GM12801 (cell line): ENCODE measurements around the gene NOXA1.

Source experiments
- TF ChIP-seq, protein P1 (sequence below): IDR thresholded peaks from one replicate; pipeline ENCODE4 v1.5.1; 2011; ENCODE audit warnings: control low read depth; ENCODE audit not compliant: insufficient read length; ENCODE audit errors: extremely low read depth

The NOXA1 gene

DNA sequence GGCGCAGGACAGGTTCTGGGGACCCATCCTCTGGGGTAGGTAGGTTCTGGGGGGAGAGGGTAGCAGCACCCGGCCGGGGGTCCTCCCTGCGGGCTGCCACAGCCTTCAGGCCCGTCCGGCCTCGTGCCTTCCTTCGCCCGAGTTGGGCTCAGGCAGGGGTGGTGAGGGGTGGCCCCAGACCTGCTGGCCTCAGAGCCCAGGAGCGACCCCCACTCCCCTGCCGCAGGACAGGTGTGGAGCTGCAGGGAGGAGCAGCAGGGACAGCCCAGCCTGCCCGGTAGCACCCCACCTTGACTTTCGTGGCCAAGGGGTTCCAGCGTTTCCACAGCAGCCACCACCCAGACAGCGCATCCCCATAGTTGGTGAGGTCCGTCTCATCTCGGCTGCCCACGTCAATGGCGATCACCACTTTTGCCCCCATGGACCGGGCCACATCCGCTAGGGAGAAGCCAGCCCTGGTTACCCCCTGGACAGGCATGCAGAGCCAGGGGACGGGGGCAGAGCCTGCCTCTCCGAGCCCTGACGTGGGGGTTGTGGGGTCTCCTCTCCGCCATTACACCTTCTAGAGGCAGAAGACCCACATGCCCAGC, 39.3 kb downstream of the NOXA1 start:
- TF ChIP-seq, protein P1, sequence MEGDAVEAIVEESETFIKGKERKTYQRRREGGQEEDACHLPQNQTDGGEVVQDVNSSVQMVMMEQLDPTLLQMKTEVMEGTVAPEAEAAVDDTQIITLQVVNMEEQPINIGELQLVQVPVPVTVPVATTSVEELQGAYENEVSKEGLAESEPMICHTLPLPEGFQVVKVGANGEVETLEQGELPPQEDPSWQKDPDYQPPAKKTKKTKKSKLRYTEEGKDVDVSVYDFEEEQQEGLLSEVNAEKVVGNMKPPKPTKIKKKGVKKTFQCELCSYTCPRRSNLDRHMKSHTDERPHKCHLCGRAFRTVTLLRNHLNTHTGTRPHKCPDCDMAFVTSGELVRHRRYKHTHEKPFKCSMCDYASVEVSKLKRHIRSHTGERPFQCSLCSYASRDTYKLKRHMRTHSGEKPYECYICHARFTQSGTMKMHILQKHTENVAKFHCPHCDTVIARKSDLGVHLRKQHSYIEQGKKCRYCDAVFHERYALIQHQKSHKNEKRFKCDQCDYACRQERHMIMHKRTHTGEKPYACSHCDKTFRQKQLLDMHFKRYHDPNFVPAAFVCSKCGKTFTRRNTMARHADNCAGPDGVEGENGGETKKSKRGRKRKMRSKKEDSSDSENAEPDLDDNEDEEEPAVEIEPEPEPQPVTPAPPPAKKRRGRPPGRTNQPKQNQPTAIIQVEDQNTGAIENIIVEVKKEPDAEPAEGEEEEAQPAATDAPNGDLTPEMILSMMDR = no peak

DNA sequence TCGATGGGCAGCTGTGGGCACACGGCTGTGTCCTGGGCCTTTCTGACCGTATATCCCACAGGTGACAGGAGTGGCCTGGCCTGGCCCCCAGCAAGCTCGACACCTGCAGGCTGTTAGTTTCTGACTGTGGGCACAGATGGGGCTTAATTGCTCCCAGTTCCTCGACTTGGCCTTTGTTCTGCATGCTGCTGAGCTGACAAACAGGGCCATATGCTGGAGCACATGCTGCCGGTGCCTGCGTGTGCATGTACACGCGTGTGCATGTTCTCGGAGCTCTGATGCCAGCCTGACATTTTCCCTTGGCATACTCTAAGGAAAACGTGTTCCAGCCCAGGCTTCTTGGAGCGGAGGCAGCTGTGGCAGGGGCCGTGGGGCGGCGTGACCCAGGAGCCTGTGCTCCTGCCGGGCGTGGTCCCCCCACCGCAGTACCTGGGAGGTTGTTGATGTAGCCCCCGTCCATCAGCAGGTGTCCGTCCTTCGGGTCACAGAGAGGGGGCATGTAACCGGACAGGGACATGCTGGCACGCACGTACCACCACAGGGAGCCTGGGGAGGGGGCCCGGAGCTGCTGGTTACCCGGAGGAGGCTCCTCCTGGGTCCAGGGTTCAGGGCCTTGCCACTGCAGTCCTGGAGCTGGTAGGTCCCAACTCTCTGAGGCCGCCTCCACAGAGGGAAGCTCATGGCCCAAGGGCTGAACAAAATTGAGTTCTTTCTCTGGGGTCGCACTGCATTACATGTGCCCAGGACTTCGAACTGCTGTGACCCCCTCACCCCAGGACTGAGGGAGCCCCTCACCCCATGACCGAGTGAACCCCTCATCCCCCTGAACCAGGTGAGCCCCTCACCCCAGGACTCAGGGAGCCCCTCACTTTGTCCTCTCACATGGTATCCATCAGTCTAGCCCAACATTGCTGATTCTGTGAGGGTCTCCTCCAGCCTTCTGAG, 40.1 kb downstream of the NOXA1 start:
- TF ChIP-seq, protein P1 = no peak

DNA sequence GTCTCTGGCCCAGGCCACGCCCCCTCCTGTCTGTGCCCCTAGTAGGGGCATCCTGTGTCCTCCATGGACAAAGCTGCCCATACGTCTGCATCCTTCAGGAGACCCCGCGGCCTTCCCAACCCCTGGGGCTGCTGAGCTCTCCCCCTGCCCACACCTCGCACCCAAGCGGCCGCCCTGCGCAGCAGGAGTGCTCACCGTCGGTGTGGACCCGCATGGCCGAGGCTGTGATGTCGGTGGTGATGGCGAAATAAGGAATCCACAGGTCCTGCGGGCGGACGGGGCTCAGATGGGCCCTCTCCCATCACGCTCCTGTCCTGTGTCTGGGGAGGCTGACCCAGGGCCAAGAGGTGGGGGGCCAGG, 40.7 kb downstream of the NOXA1 start:
- TF ChIP-seq, protein P1 = no peak

DNA sequence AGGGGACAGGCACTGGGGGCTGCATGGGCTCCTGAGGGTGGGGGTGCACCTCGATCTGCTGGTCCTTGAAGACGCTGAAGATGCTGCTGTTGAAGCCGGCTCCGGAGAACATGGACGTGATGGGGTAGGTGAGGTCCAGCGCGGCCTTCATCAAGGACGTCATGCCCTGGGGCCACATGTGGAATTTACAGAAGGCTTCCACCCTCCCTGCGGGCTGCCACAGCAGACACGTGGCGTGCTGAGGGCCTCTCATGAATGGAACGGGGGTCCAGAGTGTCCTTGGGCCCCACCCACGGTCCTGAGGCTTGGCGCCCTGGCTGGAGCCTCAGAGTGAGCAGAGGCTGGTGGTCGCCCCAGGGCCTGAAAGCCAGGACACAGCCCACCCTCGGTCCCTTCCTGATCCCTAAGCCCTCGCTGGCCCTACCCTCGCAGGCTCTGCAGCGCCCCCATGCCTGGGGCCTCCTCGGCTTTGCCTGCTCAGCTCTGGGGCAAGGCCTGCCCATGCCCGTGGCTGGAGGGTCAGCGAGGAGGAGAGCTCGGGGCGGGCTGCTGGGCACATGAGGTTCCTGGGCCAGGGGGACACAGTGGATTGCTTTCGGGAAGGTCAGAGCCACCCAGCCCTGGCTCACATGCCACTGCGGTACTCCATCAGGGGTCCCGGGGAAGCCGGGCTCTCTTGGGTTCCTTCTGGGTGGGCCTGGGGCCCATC, 41.3 kb downstream of the NOXA1 start:
- TF ChIP-seq, protein P1 = no peak

DNA sequence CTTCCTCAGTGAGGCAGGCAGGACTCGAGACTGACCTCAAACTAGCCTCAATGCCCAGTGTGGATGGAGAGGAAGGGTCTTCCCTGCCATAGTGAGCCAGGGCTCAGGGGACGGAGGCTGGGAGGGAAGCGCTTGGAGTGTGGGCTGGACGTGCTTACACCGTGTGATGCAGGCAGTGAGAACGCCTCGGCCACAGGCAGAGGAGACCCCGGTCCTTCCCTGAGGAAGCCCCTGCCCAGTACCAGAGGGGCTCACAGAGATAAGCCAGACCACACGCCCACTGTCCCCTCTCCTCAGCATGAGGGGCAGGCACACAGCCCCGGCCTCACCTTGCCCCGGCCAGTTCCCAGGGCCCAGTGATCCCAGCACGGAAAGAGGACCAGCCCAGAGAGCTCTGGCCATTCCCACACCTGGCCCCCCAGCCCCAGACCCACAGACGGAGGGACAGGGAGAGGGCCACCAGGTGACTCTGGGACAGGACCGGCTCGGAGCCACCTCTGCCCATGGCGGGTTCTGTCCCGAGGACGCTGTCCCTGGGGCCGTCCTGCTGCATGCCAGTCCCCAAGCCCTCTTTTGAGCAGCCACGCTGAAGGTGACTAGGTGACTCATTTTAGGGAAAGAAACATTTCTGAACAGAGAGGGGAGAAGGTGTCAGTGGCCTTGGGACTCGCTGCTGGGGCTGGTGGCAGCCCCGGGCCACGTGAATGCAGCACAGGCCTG, 42.0 kb downstream of the NOXA1 start:
- TF ChIP-seq, protein P1 = no peak

DNA sequence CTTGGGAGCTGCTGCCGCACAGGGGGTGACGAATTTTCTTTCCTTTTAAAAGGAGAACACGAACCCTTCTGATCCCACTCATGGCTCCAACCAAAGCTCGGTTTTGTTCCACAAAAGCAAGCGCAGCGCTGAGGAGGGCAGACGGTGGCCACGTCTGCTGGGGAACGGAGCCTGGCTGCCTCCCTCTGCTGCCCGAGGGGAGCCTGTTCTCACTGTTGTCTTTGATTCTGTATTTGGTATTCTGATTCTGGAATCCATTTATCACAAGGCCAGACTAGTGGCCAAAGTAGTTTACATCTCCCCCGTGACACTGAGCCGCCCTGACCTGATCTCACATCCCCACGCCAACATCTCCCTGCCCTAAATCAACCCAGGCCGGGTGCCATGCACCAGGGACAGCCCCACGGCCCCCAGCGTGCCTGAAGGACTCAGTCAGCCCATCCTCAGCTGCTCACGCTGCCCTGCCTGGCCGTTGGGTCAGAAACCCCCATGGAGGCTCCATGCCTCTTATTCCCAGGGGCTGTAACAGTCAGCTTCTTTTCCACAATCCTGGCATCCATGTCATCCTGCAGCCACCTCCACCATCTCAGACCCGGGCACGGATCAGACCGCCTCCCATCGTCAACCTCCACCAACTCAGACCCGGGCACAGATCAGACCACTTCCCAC, 42.7 kb downstream of the NOXA1 start:
- TF ChIP-seq, protein P1 = no peak
